PC-3 (cell line): ENCODE data around the gene MRPL28. TPM values are rescaled to one million over a fixed set of nuclear protein-coding genes. Genes with fewer than 3 reads are reported as not detected.

Experiments used
- ATAC-seq: fragments of 200-7000 bp; cut with Tn5 transposase; 2 replicates; pipeline ENCODE4 v1.9.1; 2020; ENCODE audit warnings: mild to moderate bottlenecking, moderate library complexity
- BruUV-seq: library from RNA; stranded (reverse); fragments of 400-500 nt; replicated peaks from 2 replicates; lab custom pipeline; 2021; lab: Mats Ljungman, UMichigan
- CTCF ChIA-PET: fragments of 300-600 bp; sonication (Branson Sonifier 250); formaldehyde crosslinking; loops from one replicate; lab custom pipeline; 2022; ENCODE audit warnings: antibody characterized with exemption; lab: Charles Lee
- POLR2A ChIA-PET: fragments of 300-600 bp; sonication (Branson Sonifier 250); formaldehyde crosslinking; loops from one replicate; lab custom pipeline; 2022; ENCODE audit warnings: antibody characterized with exemption; ENCODE audit not compliant: unreplicated experiment; lab: Charles Lee
- DNase-seq: peaks from one replicate; pipeline ENCODE4 v3.0.0-alpha.2; 2015
- H2AFZ ChIP-seq: fragments of 300-600 bp; sonication (generic); 2 replicates; pipeline ENCODE4 v1.6.0; 2016; ENCODE audit warnings: antibody characterized with exemption, low read length
- H3F3A ChIP-seq: fragments of 300-600 bp; sonication (generic); one replicate; pipeline ENCODE4 v1.6.0; 2017; ENCODE audit warnings: antibody characterized with exemption, low read length, control low read depth, mild to moderate bottlenecking; ENCODE audit not compliant: unreplicated experiment
- H3K27ac ChIP-seq: fragments of 300-600 bp; sonication (generic); 2 replicates; pipeline ENCODE4 v1.5.1; 2016; ENCODE audit warnings: mild to moderate bottlenecking, low read length
- H3K27me3 ChIP-seq: fragments of 300-600 bp; sonication (generic); 2 replicates; pipeline ENCODE4 v1.6.1; 2016; ENCODE audit warnings: low read length, mixed read lengths
- H3K36me3 ChIP-seq: fragments of 300-600 bp; sonication (generic); 2 replicates; pipeline ENCODE4 v1.6.1; 2016; ENCODE audit warnings: low read depth, mixed run types, low read length, mixed read lengths
- H3K4me1 ChIP-seq: fragments of 300-600 bp; sonication (generic); 2 replicates; pipeline ENCODE4 v1.5.1; 2016; ENCODE audit warnings: low read length; ENCODE audit not compliant: insufficient read depth
- H3K4me2 ChIP-seq: fragments of 300-600 bp; sonication (generic); 2 replicates; pipeline ENCODE4 v1.6.0; 2016; ENCODE audit warnings: low read length
- H3K4me3 ChIP-seq: fragments of 300-600 bp; sonication (generic); 2 replicates; pipeline ENCODE4 v1.5.1; 2016; ENCODE audit warnings: mild to moderate bottlenecking, low read length, mixed read lengths
- H3K79me2 ChIP-seq: fragments of 300-600 bp; sonication (generic); 2 replicates; pipeline ENCODE4 v1.6.1; 2017; ENCODE audit warnings: low read length, mixed read lengths
- H3K9ac ChIP-seq: fragments of 300-600 bp; sonication (generic); 2 replicates; pipeline ENCODE4 v1.6.0; 2016; ENCODE audit warnings: mild to moderate bottlenecking, low read length
- H3K9me2 ChIP-seq: fragments of 300-600 bp; sonication (generic); replicated peaks from 2 replicates; pipeline ENCODE4 v1.6.1; 2016; ENCODE audit warnings: mixed run types, low read length, mixed read lengths
- H3K9me3 ChIP-seq: fragments of 300-600 bp; sonication (generic); 2 replicates; pipeline ENCODE4 v1.6.1; 2016; ENCODE audit warnings: low read length, mixed read lengths
- H4K20me1 ChIP-seq: fragments of 300-600 bp; sonication (generic); 2 replicates; pipeline ENCODE4 v1.6.1; 2016; ENCODE audit warnings: low read length, mixed read lengths
- EZH2 ChIP-seq: fragments of 300-600 bp; sonication (generic); IDR thresholded peaks from one replicate; pipeline ENCODE4 v1.6.1; 2017; ENCODE audit warnings: antibody characterized with exemption, mild to moderate bottlenecking, low read length; ENCODE audit not compliant: unreplicated experiment
- EZH2phosphoT487 ChIP-seq: fragments of 300-600 bp; sonication (generic); IDR thresholded peaks from 2 replicates; pipeline ENCODE4 v1.6.1; 2018; ENCODE audit warnings: mild to moderate bottlenecking, antibody characterized with exemption, low read length, borderline replicate concordance
- intact Hi-C: fragments of 100-400 bp; cut with micrococcal nuclease; formaldehyde crosslinking; loops from 2 replicates; pipeline ENCODE4 v1.9.0; 2023
- total RNA-seq: library from RNA; depleted of rRNA; stranded (reverse); fragments of >200 nt; gene quantifications from 2 replicates; pipeline ENCODE4 v1.2.3, GENCODE V29; 2014
- TF ChIP-seq, protein P1 (sequence below): fragments of 300-600 bp; sonication (generic); conservative IDR thresholded peaks from 2 replicates; pipeline ENCODE4 v1.5.1; 2017; ENCODE audit warnings: antibody characterized with exemption, low read depth, mild to moderate bottlenecking, low read length

Gene MRPL28
- total RNA-seq, 1 experiment from 2014 or later, result 154 TPM

DNA sequence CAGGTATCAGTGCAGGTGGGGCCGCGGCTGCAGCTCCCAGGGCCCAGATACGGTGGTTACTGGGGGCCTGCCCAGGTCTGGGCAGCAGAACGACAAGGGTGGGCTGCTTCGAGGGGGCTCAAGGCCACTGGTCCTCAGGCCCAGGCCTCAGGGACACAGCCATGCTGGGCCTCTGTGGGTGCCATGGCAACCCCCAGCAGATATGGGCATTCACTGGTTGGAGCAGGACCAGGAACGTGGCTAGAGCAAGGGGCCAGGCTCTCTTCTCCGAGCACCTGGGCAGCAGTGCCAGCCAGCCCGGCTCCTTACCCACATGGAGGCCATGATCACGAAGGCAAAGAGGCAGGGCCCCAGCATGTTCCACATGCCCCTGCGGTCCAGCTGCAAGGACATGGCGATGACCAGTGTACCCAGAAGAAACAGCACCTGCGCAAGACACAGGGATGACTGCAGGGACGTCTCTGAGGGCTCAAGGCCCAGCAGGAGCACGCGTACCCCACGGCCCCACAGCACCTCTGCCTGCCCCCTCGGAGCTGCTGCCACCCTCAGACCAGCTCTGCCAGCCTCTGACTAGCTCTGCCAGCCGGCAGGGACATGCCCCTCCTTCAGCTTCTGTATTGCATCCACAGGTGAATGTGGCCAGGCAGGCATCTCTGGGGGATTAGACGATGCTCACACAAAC lies 2.1 kb upstream of the MRPL28 start:
- no peaks in the 10 kb centered on the region for H4K20me1 ChIP-seq
- POLR2A ChIA-PET, result no interaction called here
- no peaks in the 10 kb centered on the region for H3K79me2 ChIP-seq
- CTCF ChIA-PET, result no interaction called here
- TF ChIP-seq EZH2 (no peak), EZH2phosphoT487 (no peak)
- TF ChIP-seq, protein P1, sequence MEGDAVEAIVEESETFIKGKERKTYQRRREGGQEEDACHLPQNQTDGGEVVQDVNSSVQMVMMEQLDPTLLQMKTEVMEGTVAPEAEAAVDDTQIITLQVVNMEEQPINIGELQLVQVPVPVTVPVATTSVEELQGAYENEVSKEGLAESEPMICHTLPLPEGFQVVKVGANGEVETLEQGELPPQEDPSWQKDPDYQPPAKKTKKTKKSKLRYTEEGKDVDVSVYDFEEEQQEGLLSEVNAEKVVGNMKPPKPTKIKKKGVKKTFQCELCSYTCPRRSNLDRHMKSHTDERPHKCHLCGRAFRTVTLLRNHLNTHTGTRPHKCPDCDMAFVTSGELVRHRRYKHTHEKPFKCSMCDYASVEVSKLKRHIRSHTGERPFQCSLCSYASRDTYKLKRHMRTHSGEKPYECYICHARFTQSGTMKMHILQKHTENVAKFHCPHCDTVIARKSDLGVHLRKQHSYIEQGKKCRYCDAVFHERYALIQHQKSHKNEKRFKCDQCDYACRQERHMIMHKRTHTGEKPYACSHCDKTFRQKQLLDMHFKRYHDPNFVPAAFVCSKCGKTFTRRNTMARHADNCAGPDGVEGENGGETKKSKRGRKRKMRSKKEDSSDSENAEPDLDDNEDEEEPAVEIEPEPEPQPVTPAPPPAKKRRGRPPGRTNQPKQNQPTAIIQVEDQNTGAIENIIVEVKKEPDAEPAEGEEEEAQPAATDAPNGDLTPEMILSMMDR, result no peak
- H3K9ac ChIP-seq, result no peak overlapping the region
- BruUV-seq, result no TSS peak
- H3K4me2 ChIP-seq, result no peak overlapping the region
- DNase-seq, result no peak
- H3K9me3 ChIP-seq, result no peaks in the 10 kb centered on the region
- no peak overlapping the region for H3K27ac ChIP-seq
- H3K4me3 ChIP-seq, result no peak overlapping the region
- no peaks in the 10 kb centered on the region for H3F3A ChIP-seq
- ATAC-seq, result no peak
- H2AFZ ChIP-seq, result no peak overlapping the region
- no peaks in the 10 kb centered on the region for H3K9me2 ChIP-seq
- intact Hi-C loops, result no loop called here
- H3K27me3 ChIP-seq, result no peaks in the 10 kb centered on the region
- peaks cover 5% of the 10 kb centered on the region; the same call in 1 of the 2 replicates for H3K4me1 ChIP-seq
- H3K36me3 ChIP-seq, result no peaks in the 10 kb centered on the region

DNA sequence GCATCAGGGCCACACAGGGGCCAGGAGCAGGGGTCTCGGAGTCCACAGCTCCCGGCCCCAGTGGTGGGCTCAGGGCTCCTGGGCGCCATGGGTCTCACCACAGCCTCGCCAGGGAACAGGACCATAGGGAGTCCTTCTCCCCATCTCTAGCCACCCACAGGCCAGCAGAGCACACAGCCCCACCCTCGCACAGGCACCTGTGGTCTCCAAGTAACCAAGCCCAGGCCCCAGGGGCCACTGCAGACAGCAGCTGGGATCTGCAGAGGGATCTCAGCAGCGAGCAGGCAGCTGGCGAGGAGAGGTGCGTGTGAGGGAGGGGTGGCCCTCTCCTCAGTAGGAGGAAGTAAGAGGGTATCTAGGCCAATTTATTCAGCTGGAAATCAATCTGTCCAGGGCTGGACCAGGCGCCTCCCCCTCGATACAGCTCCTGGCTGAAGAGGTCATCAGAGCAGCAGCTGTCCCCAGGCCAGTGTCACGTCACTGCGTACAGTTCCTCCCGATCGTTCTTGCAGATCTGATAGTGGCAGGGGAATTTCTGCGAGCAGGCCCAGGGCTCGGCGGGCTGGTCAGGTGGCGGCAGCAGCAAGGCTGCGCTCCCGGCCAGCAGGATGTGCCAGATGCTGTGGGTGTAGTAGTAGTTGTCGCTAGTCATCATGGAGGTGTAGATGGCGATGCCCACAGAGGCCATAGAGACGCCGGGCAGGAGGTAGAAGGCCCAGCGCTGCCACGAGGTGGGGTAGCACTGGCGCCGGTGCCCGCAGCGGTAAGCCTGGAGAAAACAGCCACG lies 1.4 kb upstream of the MRPL28 start:
- TF ChIP-seq, protein P1, result no peak
- TF ChIP-seq EZH2phosphoT487 (no peak), EZH2 (no peak)
- H3K4me3 ChIP-seq, result no peak overlapping the region
- POLR2A ChIA-PET, result no interaction called here
- BruUV-seq, result no TSS peak
- intact Hi-C loops, result no loop called here
- no peaks in the 10 kb centered on the region for H3K36me3 ChIP-seq
- H4K20me1 ChIP-seq, result no peaks in the 10 kb centered on the region
- CTCF ChIA-PET, result no interaction called here
- no peaks in the 10 kb centered on the region for H3K27me3 ChIP-seq
- no peak overlapping the region for H3K27ac ChIP-seq
- H3K9me3 ChIP-seq, result no peaks in the 10 kb centered on the region
- H3K79me2 ChIP-seq, result no peaks in the 10 kb centered on the region
- H3K9ac ChIP-seq, result no peak overlapping the region
- DNase-seq, result no peak
- no peak overlapping the region for H2AFZ ChIP-seq
- peaks cover 5% of the 10 kb centered on the region; the same call in 1 of the 2 replicates for H3K4me1 ChIP-seq
- no peak overlapping the region for H3K4me2 ChIP-seq
- ATAC-seq, result no peak
- no peaks in the 10 kb centered on the region for H3K9me2 ChIP-seq
- H3F3A ChIP-seq, result no peaks in the 10 kb centered on the region
